GM18858 (cell line): ENCODE measurements around the gene C10orf71.

Source experiments
- ATAC-seq: cut with Tn5 transposase; IDR thresholded peaks from one replicate; pipeline ENCODE4 v1.9.1; 2021; ENCODE audit not compliant: unreplicated experiment

The C10orf71 gene

DNA sequence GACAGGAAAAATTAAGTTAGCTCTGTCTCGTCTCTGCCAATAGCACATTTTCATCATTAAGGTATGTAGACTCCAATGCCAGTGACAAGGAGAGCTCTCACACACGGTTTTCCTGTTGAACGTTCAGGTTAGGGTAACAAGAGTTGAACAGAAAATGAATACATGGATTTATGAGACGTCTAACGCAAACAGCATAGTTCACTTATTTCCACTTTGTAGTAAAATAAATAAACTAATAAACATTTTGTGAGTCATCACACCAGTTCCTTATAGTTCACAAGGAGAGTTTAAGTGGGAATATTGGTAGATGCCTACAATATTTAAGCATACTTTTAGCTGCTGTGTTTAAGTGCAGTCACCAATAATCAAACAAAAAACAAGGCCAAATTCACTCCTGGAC is 75.8 kb downstream of the C10orf71 start:
- ATAC-seq = no peak

GRCh38 chr10:49375611-49376010 is 76.6 kb downstream of the C10orf71 start:
- no peak for ATAC-seq
